ENCODE data around the gene NFAT5. TPM values are rescaled to one million over a fixed set of nuclear protein-coding genes. Genes with fewer than 3 reads are reported as not detected.
A peak's percentile ranks its signal among the peaks of the same experiment; 100 is the strongest.

NFAT5 gene
- total and polyA plus RNA-seq, 3 donors from 2014 or later: 20.5 to 101 (median 72.4) TPM

DNA sequence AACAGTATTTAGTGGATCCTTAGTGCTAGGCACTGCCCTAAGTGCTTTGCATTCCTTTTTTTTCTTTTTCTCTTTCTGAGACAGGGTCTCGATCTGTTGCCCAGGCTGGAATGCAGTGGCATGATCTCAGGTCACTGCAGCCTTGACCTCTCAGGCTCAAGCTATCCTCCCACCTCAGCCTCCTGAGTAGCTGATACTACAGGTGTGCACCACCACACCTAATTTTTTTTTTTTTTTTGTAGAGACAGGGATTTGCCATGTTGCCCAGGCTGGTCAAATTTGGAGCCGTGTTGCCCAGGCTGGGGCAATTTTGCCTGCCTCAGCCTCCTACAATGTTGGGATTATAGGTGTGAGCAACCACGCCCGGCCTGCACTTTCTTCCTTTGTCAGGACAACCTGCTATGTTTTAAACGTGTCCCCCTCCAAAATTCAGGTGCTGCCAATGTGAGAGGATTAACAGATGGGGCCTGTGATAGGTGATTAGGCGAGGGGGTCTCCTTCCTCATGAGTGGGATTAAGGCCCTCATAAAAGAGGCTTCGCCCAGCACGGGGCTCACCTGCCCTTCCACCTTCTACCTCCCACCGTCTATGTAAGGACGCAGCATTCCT lies 155.2 kb downstream of the NFAT5 start:
- intact Hi-C loops (cut with DNase I; ENCODE audit: low total_unique reads): no loop called here
- whole genome bisulfite sequencing, 2 donors: 90 to 94% methylated on average over 10 of the region's 10 CpGs

DNA sequence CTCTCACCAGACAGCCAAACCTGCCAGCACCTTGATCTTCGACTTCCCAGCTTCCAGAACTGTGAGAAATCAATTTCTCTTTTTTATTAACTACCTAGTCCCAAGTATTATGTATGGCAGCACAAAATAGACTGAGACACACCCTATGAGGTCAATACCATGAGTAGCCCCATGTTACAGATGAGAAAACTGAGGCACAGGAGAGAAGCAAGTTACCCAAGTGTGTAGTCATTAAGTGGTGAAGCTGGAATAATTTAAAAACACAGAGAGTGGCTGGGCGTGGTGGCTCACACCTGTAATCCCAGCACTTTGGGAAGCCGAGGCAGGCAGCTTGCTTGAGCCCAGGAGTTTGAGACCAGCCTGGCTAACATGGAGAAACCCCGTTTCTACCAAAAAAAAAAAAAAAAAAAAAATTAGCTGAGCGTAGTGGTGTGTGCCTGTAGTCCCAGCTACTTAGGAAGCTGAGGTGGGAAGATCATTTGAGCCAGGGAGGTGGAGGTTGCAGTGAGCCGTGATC lies 155.7 kb downstream of the NFAT5 start:
- H3K9me3 ChIP-seq: no peaks in the 10 kb centered on the region
- H3K27me3 ChIP-seq: no peaks in the 10 kb centered on the region
- 85 to 86% methylated on average over 6 of the region's 6 CpGs for WGBS, 2 donors
- H3K27ac ChIP-seq: no peak overlapping the region
- peaks cover 3% of the 10 kb centered on the region for H3K4me1 ChIP-seq
- TF ChIP-seq, protein P1, sequence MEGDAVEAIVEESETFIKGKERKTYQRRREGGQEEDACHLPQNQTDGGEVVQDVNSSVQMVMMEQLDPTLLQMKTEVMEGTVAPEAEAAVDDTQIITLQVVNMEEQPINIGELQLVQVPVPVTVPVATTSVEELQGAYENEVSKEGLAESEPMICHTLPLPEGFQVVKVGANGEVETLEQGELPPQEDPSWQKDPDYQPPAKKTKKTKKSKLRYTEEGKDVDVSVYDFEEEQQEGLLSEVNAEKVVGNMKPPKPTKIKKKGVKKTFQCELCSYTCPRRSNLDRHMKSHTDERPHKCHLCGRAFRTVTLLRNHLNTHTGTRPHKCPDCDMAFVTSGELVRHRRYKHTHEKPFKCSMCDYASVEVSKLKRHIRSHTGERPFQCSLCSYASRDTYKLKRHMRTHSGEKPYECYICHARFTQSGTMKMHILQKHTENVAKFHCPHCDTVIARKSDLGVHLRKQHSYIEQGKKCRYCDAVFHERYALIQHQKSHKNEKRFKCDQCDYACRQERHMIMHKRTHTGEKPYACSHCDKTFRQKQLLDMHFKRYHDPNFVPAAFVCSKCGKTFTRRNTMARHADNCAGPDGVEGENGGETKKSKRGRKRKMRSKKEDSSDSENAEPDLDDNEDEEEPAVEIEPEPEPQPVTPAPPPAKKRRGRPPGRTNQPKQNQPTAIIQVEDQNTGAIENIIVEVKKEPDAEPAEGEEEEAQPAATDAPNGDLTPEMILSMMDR (IDR thresholded peaks at IDR 0.05): no peak
- TF ChIP-seq POLR2A (IDR thresholded peaks at IDR 0.05): no peak
- no peaks in the 10 kb centered on the region for H3K36me3 ChIP-seq (ENCODE audit: low read depth, missing control alignments)
- DNase-seq: no peak
- no peak overlapping the region for H3K4me3 ChIP-seq
- intact Hi-C loops (cut with DNase I; ENCODE audit: low total_unique reads): no loop called here

More for the DNA sequence above, 155.2 kb downstream of the NFAT5 start:
- DNase-seq: no peak
- Histone ChIP-seq H3K4me3 (no peak overlapping the region), H3K9me3 (no peaks in the 10 kb centered on the region), H3K27ac (no peak overlapping the region), H3K27me3 (no peaks in the 10 kb centered on the region), H3K4me1 (peaks cover 3% of the 10 kb centered on the region), H3K36me3 (ENCODE audit: low read depth, missing control alignments) (no peaks in the 10 kb centered on the region)
- TF ChIP-seq POLR2A (IDR thresholded peaks at IDR 0.05): no peak
- TF ChIP-seq, protein P1 (IDR thresholded peaks at IDR 0.05): no peak

DNA sequence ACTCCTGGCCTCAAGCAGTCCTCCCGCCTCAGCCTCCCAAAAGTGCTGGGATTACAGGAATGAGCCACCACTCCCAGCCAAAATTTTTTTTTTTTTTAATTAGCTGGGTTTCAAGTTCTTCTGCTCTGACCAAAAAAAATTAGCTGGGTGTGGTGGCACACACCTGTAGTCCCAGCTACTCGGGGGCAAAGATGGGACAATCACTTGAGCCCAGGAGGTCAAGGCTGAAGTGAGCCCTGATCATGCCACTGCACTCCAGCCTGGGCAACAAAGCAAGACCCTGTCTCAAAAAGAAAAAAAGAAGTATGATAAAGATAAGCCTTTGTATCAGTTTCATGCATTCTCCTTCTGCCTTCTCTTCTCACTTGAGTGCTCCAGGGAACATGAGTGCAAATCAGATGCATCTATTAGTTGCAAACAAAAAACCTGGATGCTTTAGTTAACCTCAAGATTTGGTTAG lies 158.7 kb downstream of the NFAT5 start:
- TF ChIP-seq POLR2A (IDR thresholded peaks at IDR 0.05): no peak
- TF ChIP-seq, protein P1 (IDR thresholded peaks at IDR 0.05): no peak
- H3K27ac ChIP-seq: peak overlapping the region in 1 of 2 donors; percentile 28
- WGBS, 2 donors: 86 to 91% methylated on average over 2 of the region's 2 CpGs
- H3K9me3 ChIP-seq: no peaks in the 10 kb centered on the region
- no peak for DNase-seq
- H3K36me3 ChIP-seq (ENCODE audit: low read depth, missing control alignments): no peaks in the 10 kb centered on the region
- intact Hi-C loops (cut with DNase I; ENCODE audit: low total_unique reads): no loop called here
- H3K27me3 ChIP-seq: no peaks in the 10 kb centered on the region
- H3K4me3 ChIP-seq: no peak overlapping the region
- H3K4me1 ChIP-seq: peaks cover 14% of the 10 kb centered on the region

DNA sequence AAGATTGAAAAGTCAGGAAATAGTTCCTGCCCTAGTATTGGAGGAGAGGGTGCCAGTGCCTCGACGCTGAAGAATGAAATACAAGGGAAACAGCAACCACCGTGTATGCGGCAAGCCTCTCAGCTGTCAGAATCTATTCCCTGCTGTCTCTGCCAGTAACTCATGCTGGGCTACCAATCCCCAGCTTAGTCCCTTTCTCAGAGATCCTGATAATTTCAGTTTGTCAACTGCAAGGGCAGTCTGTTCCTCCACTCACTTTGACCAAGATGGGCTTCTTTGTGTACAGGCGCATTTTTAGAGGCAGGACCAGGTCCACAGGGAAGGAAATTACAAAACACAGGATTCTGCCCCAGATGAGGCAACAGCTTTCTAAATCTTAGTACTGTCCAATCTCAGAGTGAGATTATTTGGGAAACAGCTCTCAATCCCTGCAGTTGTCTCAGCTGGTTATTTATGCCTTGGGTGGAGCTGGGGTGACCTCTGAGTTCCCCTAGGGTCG lies 159.3 kb downstream of the NFAT5 start:
- no peak for DNase-seq
- intact Hi-C loops (cut with DNase I; ENCODE audit: low total_unique reads): no loop called here
- H3K4me3 ChIP-seq: no peak overlapping the region
- H3K36me3 ChIP-seq (ENCODE audit: low read depth, missing control alignments): no peaks in the 10 kb centered on the region
- H3K27me3 ChIP-seq: no peaks in the 10 kb centered on the region
- peaks cover 14% of the 10 kb centered on the region for H3K4me1 ChIP-seq
- TF ChIP-seq POLR2A (IDR thresholded peaks at IDR 0.05): no peak
- TF ChIP-seq, protein P1 (IDR thresholded peaks at IDR 0.05): no peak
- peak overlapping the region in 1 of 2 donors; percentile 28 for H3K27ac ChIP-seq
- no peaks in the 10 kb centered on the region for H3K9me3 ChIP-seq
- 43 to 58% methylated on average over 6 of the region's 6 CpGs for WGBS, 2 donors

Data from testis (tissue), 3 donors.